Bone marrow (tissue), 2 donors: ENCODE measurements around the gene ABCB10.
"Not testable (repeated sequence)": the region's sequence is repeated elsewhere in the genome, so short reads cannot be mapped to it uniquely, and the experiment has no call there.

Experiments
- DNase-seq, 2 donors: peaks; one replicate each; lab custom pipeline; 2025; lab: John Stamatoyannopoulos, UW

ABCB10 gene

GRCh38 chr1:229536982-229537381, 21.5 kb downstream of the ABCB10 start:
- DNase-seq: no peak

- DNase-seq: no peak
These were observed 23.3 kb downstream of the ABCB10 start for GRCh38 chr1:229535230-229535629.

GRCh38 chr1:229531326-229531725, 27.2 kb downstream of the ABCB10 start:
- DNase-seq: no peak

GRCh38 chr1:229529639-229530038, 28.9 kb downstream of the ABCB10 start:
- DNase-seq: no peak

GRCh38 chr1:229526695-229527094, 31.8 kb downstream of the ABCB10 start:
- no peak for DNase-seq

GRCh38 chr1:229523052-229523451, 35.5 kb downstream of the ABCB10 start:
- DNase-seq: no peak

GRCh38 chr1:229514578-229515275, 43.8 kb downstream of the ABCB10 start:
- DNase-seq: peak in 1 of 2 donors; percentile 40

- DNase-seq: not testable (repeated sequence)
These were observed 46.9 kb downstream of the ABCB10 start for GRCh38 chr1:229511625-229512024.

- DNase-seq: not testable (repeated sequence)
These were observed 47.3 kb downstream of the ABCB10 start for GRCh38 chr1:229511201-229511600.

- no peak for DNase-seq
These were observed 48.9 kb downstream of the ABCB10 start for GRCh38 chr1:229509576-229509975.

GRCh38 chr1:229508823-229509337, 49.6 kb downstream of the ABCB10 start:
- no peak for DNase-seq

GRCh38 chr1:229507951-229508822, 50.3 kb downstream of the ABCB10 start, which contains the start of gene NUP133:
TSS of gene NUP133 (minus strand) at chr1:229508341. CDS start at chr1:229508249, 92 bp downstream.
- peak; percentile 97 for DNase-seq

GRCh38 chr1:229507502-229507901, 51.0 kb downstream of the ABCB10 start:
- DNase-seq: no peak

GRCh38 chr1:229506633-229507032, 51.9 kb downstream of the ABCB10 start:
- no peak for DNase-seq

GRCh38 chr1:229495782-229496181, 62.7 kb downstream of the ABCB10 start:
- no peak for DNase-seq

- DNase-seq: no peak
These were observed 71.3 kb downstream of the ABCB10 start for GRCh38 chr1:229487181-229487580.

GRCh38 chr1:229485318-229485717, 73.2 kb downstream of the ABCB10 start:
- DNase-seq: no peak

- no peak for DNase-seq
These were observed 76.0 kb downstream of the ABCB10 start for GRCh38 chr1:229482511-229482910.

GRCh38 chr1:229480495-229480894, 78.0 kb downstream of the ABCB10 start:
- DNase-seq: no peak

- peak in 1 of 2 donors; percentile 9 for DNase-seq
These were observed 78.7 kb downstream of the ABCB10 start for GRCh38 chr1:229479660-229480399.

GRCh38 chr1:229478852-229479251, 79.7 kb downstream of the ABCB10 start:
- no peak for DNase-seq

- not testable (repeated sequence) for DNase-seq
These were observed 82.6 kb downstream of the ABCB10 start for GRCh38 chr1:229475859-229476258.
